Spleen (tissue), 11 donors: ENCODE results near the gene SLC27A3. TPM values are rescaled to one million over a fixed set of nuclear protein-coding genes. Genes with fewer than 3 reads are reported as not detected.
A peak's percentile ranks its signal among the peaks of the same experiment; 100 is the strongest.

Source experiments
- DNase-seq: peaks from one replicate; pipeline ENCODE4 v3.0.0-alpha.2; 2020
- H3K27ac ChIP-seq, 8 donors: fragments of 200-600 bp; sonication (generic) in 7 of 8; 1 replicate in 4 of 8; 2 replicates in 4 of 8; pipeline versions ENCODE4 v1.5.0 to v1.8.0; 2016 to 2021; ENCODE audit warnings: inconsistent platforms in 4 of 8, mild to moderate bottlenecking in 4 of 8, moderate library complexity in 1 of 8
- H3K27me3 ChIP-seq, 7 donors: fragments of 200-600 bp; sonication (generic) in 6 of 7; replicated peaks in 1 of 7; 1 replicate in 4 of 7; 2 replicates in 3 of 7; pipeline versions ENCODE4 v1.5.0 to v1.8.0; 2016 to 2021; ENCODE audit warnings: inconsistent platforms in 3 of 7, mild to moderate bottlenecking in 1 of 7
- H3K36me3 ChIP-seq, 6 donors: fragments of 200-600 bp; sonication (generic) in 5 of 6; 1 replicate in 4 of 6; 2 replicates in 2 of 6; pipeline versions ENCODE4 v1.5.0 to v1.8.0; 2016 to 2021; ENCODE audit warnings: inconsistent platforms in 2 of 6
- H3K4me1 ChIP-seq, 6 donors: fragments of 200-600 bp; sonication (generic) in 5 of 6; 1 replicate in 3 of 6; 2 replicates in 3 of 6; pipeline versions ENCODE4 v1.5.0 to v1.8.0; 2016 to 2021; ENCODE audit warnings: inconsistent platforms in 3 of 6
- H3K4me3 ChIP-seq, 8 donors: fragments of 200-600 bp; sonication (generic) in 7 of 8; 1 replicate in 4 of 8; 2 replicates in 4 of 8; pipeline versions ENCODE4 v1.5.0 to v1.8.0; 2016 to 2021; ENCODE audit warnings: inconsistent platforms in 4 of 8, mild to moderate bottlenecking in 4 of 8, moderate library complexity in 2 of 8
- H3K9me3 ChIP-seq, 8 donors: fragments of 200-600 bp; sonication (generic) in 7 of 8; 1 replicate in 4 of 8; 2 replicates in 4 of 8; pipeline versions ENCODE4 v1.5.0 to v1.8.0; 2016 to 2021; ENCODE audit warnings: inconsistent platforms in 4 of 8
- POLR2A ChIP-seq, 3 donors: fragments of 450-650 bp; IDR thresholded peaks; one replicate each; pipeline ENCODE4 v1.5.1; 2017; ENCODE audit warnings: antibody characterized with exemption in 3 of 3, mild to moderate bottlenecking in 1 of 3
- POLR2AphosphoS5 ChIP-seq, 3 donors: sonication (generic); formaldehyde crosslinking; IDR thresholded peaks; one replicate each; pipeline ENCODE4 v1.5.1; 2017; ENCODE audit warnings: antibody characterized with exemption in 3 of 3
- WGBS, 5 donors: extraction: QIAGEN DNeasy Blood & Tissue Kit in 3 of 5; methylation state at CpG; one replicate each; pipeline versions ENCODE4 v1.1.5 to v1.1.7; 2013 to 2018; 5-methylcytosine and 5-hydroxymethylcytosine counted together
- intact Hi-C: fragments of 100-400 bp; cut with DNase I; formaldehyde crosslinking; loops from one replicate; pipeline ENCODE4 v1.15.0; 2023; ENCODE audit warnings: low total_unique reads
- polyA plus RNA-seq, 3 donors: library from polyadenylated mRNA; stranded (reverse); fragments of 200-250 nt; gene quantifications; one replicate each; pipeline ENCODE4 v1.2.1, GENCODE V29; 2013
- total RNA-seq, 7 donors: library from RNA; depleted of rRNA in 3 of 7; stranded (reverse); fragments of >200 nt in 3 of 7; fragmentation: NEBNext Ultra II Directional in 4 of 7; extraction: Animal tissue kit (Norgen Biotek cat#: 25700) in 4 of 7; gene quantifications; one replicate each; pipeline versions ENCODE4 v1.1.0 to v1.2.1, GENCODE V29; 2016 to 2021
- TF ChIP-seq, protein P1 (sequence below), 11 experiments: fragments of 200-600 bp in 7 of 11; fragments of 450-650 bp in 4 of 11; sonication (generic) in 4 of 11; IDR thresholded peaks in 8 of 11; conservative IDR thresholded peaks in 3 of 11; 1 replicate in 7 of 11; 2 replicates in 4 of 11; pipeline versions ENCODE4 v1.4.0 to v1.8.0; 2016 to 2021; ENCODE audit warnings: antibody characterized with exemption in 11 of 11, inconsistent platforms in 4 of 11, mild to moderate bottlenecking in 1 of 11
- donor health status: healthy with polysubstance abuse.
- donor health status: DM: no; HTN: no; CAD: no; lungs with moderate emphysema.
- donor health status: DM: no; HTN: no; CAD: no.
- donor health status: Bipolar disorder and iron deficiency.
- donor health status: healthy.
- donor health status: DM: no; HTN: no; CAD: no.
- donor health status: DM: yes; HTN: yes; CAD: no.

The SLC27A3 gene
- total and polyA plus RNA-seq, 10 donors, result 11.1 to 54.5 (median 21.9) TPM

DNA sequence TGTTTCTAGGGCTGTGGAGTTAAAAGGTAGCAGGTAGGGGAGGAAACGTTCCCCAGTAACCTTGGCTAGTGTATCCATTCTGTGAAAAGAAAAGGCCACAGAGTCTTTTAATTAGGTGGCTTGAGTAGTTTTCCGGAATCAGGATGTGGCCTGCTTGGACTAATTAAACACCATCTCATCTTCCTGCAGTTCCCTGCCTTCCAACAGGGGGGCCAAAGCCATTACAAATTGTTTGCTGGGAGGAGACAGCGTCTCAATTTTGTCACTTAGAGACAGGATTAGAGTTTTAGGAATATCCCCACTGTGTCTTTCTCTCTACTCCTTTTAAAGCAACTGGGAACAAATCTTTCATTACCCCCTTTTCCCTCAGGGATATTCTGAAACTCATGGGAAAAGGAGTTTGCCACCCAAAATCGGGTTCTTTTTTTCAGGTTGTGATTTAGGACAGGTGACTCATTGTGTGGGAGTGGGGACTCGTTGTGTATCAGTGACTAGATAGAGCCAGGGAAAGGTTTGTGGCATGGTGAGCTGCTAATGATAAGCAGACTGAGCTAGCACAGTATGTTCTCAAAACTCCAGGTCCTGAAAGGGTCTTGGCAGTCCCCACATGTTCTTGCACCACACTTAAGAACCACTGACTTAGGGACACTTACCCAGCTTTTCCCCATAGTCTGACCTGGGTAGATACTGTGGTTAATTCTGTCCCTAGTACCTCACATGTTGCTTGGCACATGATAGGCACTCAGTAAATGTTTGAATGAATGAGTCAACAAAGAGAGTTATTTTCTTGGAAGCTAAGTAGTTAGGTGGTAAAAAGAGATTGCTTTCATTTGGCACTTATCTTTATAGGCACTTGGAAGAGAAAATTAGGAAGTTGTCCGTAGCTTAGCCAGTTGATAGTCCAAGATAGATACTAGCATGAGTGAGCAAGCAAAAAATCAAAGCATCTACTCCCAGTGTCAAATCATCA lies 24.9 kb upstream of the SLC27A3 start:
- no peak overlapping the region for H3K4me3 ChIP-seq
- H3K27ac ChIP-seq, result peak overlapping the region in 1 of 8 donors; percentile 17
- DNase-seq, result no peak
- TF ChIP-seq, protein P1, sequence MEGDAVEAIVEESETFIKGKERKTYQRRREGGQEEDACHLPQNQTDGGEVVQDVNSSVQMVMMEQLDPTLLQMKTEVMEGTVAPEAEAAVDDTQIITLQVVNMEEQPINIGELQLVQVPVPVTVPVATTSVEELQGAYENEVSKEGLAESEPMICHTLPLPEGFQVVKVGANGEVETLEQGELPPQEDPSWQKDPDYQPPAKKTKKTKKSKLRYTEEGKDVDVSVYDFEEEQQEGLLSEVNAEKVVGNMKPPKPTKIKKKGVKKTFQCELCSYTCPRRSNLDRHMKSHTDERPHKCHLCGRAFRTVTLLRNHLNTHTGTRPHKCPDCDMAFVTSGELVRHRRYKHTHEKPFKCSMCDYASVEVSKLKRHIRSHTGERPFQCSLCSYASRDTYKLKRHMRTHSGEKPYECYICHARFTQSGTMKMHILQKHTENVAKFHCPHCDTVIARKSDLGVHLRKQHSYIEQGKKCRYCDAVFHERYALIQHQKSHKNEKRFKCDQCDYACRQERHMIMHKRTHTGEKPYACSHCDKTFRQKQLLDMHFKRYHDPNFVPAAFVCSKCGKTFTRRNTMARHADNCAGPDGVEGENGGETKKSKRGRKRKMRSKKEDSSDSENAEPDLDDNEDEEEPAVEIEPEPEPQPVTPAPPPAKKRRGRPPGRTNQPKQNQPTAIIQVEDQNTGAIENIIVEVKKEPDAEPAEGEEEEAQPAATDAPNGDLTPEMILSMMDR (IDR thresholded peaks at IDR 0.05 in 8 of 11, conservative IDR thresholded peaks at IDR 0.05 in 3 of 11), result no peak
- no peak for TF ChIP-seq POLR2A (IDR thresholded peaks at IDR 0.05)
- no peak for TF ChIP-seq POLR2AphosphoS5 (IDR thresholded peaks at IDR 0.05)
- H3K9me3 ChIP-seq, result no peaks in the 10 kb centered on the region
- H3K27me3 ChIP-seq, result no peaks in the 10 kb centered on the region
- H3K36me3 ChIP-seq, result peaks cover 0 to 98% (median 77%) of the 10 kb centered on the region in 6 donors
- intact Hi-C loops, result no loop called here
- peaks cover 0 to 21% (median 4%) of the 10 kb centered on the region in 6 donors for H3K4me1 ChIP-seq
- 73 to 84% (median 79%) methylated on average over 6 of the region's 6 CpGs for WGBS, 5 donors

DNA sequence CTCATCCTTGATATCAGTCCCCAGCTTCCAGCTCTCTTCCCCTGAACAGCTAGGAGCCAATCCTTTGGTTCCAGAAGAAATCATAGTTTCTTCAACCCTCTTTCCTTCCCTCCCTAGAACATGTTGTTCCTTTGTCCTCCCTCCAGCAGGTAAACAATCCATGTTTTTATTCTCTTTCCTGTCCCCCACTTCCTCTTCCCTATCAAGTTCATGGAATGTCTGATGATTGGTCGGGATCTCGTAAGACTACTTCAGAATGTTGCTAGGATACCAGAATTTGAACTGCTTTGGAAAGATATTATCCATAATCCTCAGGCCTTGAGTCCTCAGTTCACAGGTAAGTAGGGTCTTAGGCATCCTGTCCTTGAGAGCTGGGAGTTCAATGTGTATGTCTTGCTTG lies 23.1 kb upstream of the SLC27A3 start:
- no peak overlapping the region for H3K27ac ChIP-seq
- 88 to 92% (median 90%) methylated on average over 2 of the region's 2 CpGs for WGBS, 5 donors
- TF ChIP-seq POLR2A (IDR thresholded peaks at IDR 0.05) (no peak), POLR2AphosphoS5 (IDR thresholded peaks at IDR 0.05) (no peak)
- TF ChIP-seq, protein P1 (IDR thresholded peaks at IDR 0.05 in 8 of 11, conservative IDR thresholded peaks at IDR 0.05 in 3 of 11), result no peak
- H3K4me1 ChIP-seq, result peaks cover 0 to 21% (median 4%) of the 10 kb centered on the region in 6 donors
- H3K36me3 ChIP-seq, result peaks cover 0 to 98% (median 81%) of the 10 kb centered on the region in 6 donors
- no peak overlapping the region for H3K4me3 ChIP-seq
- H3K27me3 ChIP-seq, result no peaks in the 10 kb centered on the region
- intact Hi-C loops, result no loop called here
- H3K9me3 ChIP-seq, result no peaks in the 10 kb centered on the region
- no peak for DNase-seq

DNA sequence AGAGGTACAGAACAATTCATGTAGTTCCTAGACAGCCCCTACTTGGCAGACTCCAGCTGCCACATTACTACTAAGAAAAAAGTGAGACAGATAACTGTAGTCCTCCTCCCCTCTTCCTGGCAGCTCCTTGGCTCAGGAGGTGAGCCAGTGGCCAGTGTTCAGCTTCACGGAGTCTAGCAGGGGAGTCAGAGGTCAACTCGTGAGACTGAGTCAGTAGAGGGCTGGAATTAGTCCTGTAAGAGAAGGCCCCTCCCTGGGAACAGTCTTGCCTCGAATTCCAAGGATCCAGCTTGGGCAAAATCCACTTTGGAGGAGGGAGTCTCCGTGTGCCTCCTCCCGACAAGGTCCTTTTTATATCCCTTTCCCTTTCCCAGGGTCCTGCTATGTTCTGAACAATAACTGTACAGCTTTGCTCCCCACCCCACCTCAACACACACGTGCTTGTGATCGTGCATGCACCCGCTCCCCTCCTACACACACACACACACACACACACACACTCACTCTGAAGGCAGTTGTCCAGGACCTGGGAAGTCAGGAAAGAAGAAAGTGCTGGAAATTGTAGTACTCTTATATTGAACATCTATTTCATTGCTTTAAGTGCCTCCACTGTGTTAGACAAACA lies 22.5 kb upstream of the SLC27A3 start:
- Histone ChIP-seq H3K27me3 (no peaks in the 10 kb centered on the region), H3K4me1 (peaks cover 0 to 21% (median 4%) of the 10 kb centered on the region in 6 donors), H3K9me3 (no peaks in the 10 kb centered on the region), H3K36me3 (peaks cover 0 to 98% (median 80%) of the 10 kb centered on the region in 6 donors), H3K4me3 (no peak overlapping the region), H3K27ac (no peak overlapping the region)
- intact Hi-C loops, result no loop called here
- DNase-seq, result peak; percentile 18
- 81 to 90% (median 87%) methylated on average over 8 of the region's 8 CpGs for WGBS, 5 donors
- TF ChIP-seq POLR2AphosphoS5 (IDR thresholded peaks at IDR 0.05), result no peak
- TF ChIP-seq, protein P1 (IDR thresholded peaks at IDR 0.05 in 8 of 11, conservative IDR thresholded peaks at IDR 0.05 in 3 of 11), result no peak
- no peak for TF ChIP-seq POLR2A (IDR thresholded peaks at IDR 0.05)

DNA sequence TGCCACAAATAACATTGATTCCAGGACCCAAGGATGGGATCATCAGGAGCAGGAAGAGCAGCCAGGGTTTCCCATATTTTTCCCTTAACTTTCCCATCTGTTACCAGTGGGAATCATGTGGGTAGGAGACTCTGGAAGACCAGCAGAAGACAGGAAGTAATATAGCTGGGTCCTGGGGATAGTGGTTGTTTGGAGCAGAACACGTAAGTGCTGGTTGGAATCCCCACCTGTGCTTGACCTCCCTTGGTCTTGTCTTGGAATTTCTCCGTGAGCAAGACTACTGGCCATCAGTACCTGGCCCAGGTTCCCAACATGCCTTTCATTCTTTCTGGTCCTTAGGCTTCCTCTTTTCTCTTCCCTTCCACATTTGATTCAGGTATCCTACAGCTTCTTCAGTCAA lies 20.9 kb upstream of the SLC27A3 start:
- Histone ChIP-seq H3K36me3 (peaks cover 0 to 98% (median 84%) of the 10 kb centered on the region in 6 donors), H3K9me3 (no peaks in the 10 kb centered on the region), H3K4me3 (no peak overlapping the region), H3K4me1 (peaks cover 0 to 17% (median under 1%) of the 10 kb centered on the region in 6 donors), H3K27ac (no peak overlapping the region), H3K27me3 (no peaks in the 10 kb centered on the region)
- TF ChIP-seq POLR2AphosphoS5 (IDR thresholded peaks at IDR 0.05), result no peak
- TF ChIP-seq, protein P1 (IDR thresholded peaks at IDR 0.05 in 8 of 11, conservative IDR thresholded peaks at IDR 0.05 in 3 of 11), result no peak
- TF ChIP-seq POLR2A (IDR thresholded peaks at IDR 0.05), result no peak
- DNase-seq, result no peak
- WGBS, 5 donors, result 89 to 100% (median 98%) methylated on average over 2 of the region's 2 CpGs
- intact Hi-C loops, result no loop called here
